Skeletal muscle cell (primary cell): ENCODE data around the gene SLC25A42.
A peak's percentile ranks its signal among the peaks of the same experiment; 100 is the strongest.

ENCODE experiments used
- DNase-seq: peaks from one replicate; pipeline ENCODE4 v3.0.0-alpha.2; 2010; ENCODE audit warnings: low read depth
- H3K4me3 ChIP-seq: 2 replicates; pipeline ENCODE4 v1.5.1; 2011; ENCODE audit warnings: low read depth, mild to moderate bottlenecking, control low read depth, low read length, moderate library complexity

Gene SLC25A42

DNA sequence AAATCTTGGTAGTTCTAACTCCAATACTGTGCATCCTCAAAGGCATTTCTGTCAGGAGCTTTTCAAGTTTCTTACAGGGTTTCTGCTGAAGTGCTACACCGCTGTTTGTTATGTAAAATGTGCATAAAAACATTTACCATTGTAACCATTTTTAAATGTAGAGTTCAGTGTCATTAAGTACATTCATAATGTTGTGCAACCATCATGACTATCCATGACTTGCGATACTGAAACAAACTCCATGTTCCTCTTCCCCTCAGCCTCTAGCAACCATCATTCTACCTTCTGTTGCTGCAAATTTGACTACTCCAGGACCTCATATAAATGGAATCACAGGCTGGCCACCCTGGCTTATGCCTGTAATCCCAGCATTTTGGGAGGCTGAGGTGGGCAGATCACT is 14.4 kb upstream of the SLC25A42 start:
- no peak for DNase-seq
- H3K4me3 ChIP-seq, result no peak overlapping the region

DNA sequence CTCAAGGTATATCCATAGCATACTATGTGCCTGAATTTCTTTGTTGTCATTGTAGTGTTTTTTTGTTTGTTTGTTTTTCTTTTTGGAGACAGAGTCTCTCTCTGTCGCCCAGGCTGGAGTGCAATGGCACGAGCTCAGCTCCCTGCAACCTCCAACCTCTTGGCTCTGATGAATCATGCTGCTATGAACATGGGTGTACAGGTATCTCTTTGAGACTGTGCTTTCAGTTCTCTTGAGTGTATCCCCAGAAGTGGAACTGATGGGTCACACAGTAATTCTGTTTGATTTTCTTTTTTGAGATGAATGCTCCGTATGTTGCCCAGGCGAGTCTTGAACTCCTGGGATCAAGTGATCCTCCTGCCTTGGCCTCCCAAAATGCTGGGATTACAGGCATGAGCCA is 13.7 kb upstream of the SLC25A42 start:
- DNase-seq, result no peak
- no peak overlapping the region for H3K4me3 ChIP-seq

DNA sequence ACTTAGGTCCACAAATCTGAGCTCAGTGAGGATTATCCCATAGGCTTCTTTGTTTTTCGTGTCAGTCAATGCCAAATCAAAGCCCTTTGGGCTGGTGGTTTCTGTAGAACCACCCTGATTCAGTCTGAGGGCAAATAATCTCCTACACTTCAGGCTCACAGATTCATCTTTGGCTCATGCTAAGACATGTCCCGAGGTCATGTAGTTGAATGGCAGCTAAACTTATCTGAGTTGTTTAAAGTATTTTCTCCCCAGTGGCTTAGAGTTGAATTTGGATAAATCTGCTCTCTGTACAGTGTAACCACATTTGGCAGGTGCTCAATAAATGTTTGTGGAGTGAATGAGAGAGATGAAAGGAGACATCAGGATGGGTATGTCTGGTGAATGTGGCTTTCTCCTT is 13.1 kb upstream of the SLC25A42 start:
- no peak for DNase-seq
- no peak overlapping the region for H3K4me3 ChIP-seq

DNA sequence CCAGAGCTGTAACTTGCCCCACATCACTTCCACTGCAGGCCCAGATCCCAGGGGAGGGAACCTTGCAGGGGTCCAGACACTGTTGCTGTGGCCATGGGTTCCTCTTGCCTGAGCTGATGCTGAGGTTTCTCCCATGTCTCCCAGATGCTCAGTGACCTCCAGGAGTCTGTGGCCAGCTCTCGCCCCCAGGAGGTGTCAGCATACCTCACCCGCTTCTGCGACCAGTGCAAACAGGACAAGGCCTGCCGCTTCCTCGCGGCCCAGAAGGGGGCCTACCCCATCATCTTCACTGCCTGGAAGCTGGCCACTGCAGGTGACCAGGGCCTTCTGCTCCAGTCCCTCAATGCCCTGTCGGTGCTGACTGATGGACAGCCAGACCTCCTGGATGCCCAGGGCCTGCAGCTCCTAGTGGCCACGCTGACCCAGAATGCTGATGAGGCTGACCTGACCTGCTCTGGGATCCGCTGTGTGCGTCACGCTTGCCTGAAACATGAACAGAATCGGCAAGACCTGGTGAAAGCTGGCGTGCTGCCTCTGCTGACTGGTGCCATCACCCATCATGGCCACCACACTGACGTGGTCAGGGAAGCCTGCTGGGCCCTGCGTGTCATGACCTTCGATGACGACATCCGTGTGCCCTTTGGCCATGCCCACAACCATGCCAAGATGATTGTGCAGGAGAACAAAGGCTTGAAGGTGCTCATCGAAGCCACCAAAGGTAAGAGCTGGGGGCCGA is 12.1 kb upstream of the SLC25A42 start:
- H3K4me3 ChIP-seq, result no peak overlapping the region
- DNase-seq, result no peak

DNA sequence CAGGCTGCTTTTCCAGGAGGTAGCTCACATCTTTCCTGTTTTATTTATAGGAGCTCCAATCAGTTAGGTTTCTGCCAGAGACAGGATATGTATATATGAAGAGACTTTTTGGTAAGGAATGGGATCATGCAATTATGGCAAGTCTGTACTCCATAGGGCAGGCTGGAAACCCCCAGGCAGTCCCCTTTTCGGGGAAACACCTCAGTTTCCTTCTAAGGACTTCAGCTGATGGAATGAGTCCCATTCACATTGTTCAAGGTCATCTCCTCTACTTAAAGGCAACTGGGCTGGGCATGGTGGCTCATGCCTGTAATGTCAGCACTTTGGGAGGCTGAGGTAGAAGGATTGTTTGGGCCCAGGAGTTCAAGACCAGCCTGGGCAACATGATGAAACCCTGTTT is 10.9 kb upstream of the SLC25A42 start:
- no peak for DNase-seq

DNA sequence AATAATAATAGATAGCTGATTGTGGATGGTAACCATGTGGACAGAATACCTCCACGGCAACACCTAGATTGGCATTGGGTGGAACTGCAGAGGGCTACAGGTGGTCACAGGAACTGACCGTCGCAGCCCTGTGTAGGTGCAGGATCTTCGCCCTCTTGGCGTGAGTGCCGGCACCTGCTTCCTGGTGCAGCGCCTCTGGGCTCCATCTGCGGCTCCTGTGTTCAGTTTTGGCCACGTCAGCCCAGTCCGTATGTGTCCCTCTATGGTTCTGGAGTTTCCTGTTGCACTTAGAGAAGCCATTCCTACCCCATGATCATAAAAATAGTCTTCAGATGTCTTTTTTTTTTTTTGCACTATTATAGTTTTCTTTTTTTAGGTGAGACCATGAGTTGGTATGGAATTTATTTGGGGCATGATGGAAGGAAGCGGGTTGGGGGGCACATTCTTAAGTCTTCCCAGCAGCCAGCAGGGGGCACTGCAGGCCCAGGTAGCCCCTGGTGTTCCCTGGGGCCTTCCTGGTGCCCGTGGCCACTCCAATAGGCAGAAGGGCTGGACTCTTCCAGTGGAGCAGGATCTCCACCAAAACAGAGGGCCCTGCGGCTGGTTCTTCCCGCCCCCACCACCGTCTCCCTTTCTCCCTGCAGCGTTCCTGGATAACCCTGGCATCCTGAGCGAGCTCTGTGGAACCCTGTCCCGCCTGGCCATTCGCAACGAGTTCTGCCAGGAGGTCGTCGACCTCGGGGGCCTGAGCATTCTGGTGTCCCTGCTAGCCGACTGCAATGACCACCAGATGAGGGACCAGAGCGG is 10.1 kb upstream of the SLC25A42 start:
- no peak overlapping the region for H3K4me3 ChIP-seq
- DNase-seq, result no peak

More for the DNA sequence above, 10.9 kb upstream of the SLC25A42 start:
- H3K4me3 ChIP-seq, result no peak overlapping the region

DNA sequence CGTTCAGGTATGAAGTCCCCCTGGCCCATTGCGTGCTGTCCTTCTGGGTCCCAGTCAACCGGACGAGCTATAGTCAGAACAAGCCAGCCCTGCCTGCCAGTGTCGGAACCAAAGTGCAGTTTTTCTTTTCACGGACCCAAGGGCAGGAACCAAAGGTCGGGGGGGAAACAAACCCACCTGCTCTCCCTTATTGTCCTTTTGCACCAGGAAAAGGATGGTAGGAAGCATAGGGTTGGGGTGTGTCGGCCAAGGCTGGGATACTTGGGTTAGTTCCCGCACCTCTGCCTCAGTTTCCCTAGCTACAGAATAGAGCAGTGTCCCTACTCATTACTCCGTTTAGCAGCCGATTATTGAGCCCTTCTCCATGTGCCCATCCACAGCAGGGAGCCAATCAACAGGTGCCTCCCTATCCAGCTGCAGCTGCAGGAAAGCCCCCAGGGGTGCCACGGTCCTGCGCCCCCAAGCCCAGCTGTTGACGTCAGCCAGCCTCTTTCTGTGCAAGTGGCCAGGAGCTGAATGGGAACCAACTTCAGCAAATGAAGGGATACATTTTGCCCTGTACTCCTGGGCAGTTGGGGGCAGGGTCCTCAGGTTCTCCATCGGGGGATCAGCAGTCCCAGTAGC is 9.4 kb upstream of the SLC25A42 start:
- H3K4me3 ChIP-seq, result no peak overlapping the region
- no peak for DNase-seq

DNA sequence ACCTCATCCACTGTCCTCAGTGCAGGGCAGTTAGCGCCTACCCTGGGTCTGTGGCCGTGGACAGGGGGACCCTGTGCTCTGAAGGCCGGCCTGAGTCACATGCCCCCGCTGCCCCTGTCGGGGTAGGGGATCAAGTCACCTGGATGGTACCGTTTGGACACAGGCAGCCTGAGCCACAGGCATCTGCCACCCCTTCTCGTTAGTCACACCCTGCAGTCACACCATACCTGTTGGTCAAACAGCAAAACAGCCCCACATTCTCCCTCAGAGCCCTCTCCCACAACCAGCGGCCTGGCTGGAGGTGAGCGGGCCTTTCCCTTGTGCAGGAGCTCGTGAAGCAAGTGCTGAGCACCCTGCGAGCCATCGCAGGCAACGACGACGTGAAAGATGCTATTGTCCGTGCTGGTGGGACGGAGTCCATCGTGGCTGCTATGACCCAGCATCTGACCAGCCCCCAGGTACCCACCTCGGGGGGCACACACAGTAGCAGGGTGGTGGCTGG is 8.8 kb upstream of the SLC25A42 start:
- no peak overlapping the region for H3K4me3 ChIP-seq
- DNase-seq, result no peak

DNA sequence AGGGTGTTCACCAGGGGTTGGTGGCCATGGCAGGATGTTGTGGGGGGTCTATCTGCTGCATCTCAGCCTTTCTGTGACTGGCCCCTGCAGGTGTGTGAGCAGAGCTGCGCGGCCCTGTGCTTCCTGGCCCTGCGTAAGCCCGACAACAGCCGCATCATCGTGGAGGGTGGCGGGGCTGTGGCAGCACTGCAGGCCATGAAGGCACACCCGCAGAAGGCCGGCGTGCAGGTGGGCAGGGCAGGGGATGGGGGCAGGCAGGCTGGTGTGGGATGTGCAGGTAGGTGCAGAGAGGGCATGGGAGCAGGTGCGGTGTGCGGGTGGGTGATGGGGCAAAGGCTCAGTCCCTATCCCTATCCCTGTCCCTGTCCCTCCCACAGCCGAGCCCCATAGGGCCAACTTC is 8.1 kb upstream of the SLC25A42 start:
- no peak overlapping the region for H3K4me3 ChIP-seq

DNA sequence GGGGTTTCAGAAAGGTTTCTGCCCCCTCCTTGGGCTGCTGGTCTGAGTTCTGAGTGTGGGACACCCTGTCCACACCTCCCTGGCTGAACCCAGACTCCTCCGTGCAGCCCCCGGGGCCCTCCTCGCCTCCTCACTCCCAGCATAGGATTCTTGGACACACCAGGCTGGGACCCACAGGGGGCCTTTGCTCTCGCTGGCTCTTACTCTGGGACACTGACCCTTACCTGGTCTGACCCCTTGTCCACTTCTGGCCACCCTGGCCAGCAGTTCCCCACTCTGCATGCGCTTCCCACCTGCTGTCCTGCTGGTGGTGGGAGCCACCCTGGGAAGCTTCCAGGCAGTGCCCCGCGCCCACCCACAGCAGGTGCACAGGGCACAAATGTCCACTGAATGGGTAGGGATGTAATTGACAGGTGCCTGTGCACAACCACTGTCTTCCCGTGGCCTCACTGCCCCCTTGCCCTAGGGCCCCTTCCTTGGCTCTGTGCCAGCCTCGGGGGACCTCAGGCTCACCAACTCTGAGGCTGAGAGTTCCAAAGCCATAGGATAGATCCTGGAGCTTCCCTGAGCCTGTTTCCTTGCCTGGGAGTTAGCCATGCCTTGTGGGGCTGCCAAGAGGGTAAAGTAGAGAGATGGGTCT is 7.0 kb upstream of the SLC25A42 start:
- H3K4me3 ChIP-seq, result no peak overlapping the region
- no peak for DNase-seq

More for the DNA sequence above, 8.1 kb upstream of the SLC25A42 start:
- no peak for DNase-seq

DNA sequence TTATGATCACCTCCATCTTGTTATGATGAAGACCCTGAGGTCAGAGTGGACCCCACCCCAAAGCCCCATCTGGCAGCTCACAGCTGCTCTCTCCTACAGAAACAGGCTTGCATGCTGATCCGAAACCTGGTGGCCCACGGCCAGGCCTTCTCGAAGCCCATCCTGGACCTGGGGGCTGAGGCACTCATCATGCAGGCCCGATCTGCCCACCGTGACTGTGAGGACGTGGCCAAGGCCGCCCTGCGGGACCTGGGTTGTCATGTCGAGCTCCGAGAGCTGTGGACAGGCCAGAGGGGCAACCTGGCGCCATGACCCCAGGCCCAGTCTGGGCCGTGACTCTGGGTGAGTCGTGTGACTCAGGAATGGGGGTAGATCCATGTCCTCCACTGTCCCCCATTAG is 6.5 kb upstream of the SLC25A42 start:
- no peak overlapping the region for H3K4me3 ChIP-seq
- DNase-seq, result no peak

DNA sequence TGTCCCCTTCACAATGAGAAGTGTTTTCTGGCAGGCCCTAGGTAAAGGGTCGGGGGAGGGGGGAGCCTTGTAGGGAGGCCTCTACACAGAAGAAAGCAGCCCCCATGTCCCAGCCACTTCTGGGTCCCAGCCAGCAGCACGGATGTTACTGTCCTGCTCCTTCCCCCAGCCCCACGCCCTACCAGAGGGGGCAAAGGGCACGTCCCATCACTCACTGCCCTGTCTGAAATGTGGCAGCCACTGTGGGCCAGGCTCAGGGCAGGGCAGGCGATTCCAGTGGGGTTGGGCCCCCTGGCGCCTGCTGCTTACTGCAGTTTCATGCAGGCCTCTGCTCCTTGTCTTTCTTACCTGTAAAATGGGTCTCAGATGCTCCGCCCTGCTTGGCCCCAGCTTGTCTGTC is 6.1 kb upstream of the SLC25A42 start:
- no peak overlapping the region for H3K4me3 ChIP-seq
- no peak for DNase-seq

DNA sequence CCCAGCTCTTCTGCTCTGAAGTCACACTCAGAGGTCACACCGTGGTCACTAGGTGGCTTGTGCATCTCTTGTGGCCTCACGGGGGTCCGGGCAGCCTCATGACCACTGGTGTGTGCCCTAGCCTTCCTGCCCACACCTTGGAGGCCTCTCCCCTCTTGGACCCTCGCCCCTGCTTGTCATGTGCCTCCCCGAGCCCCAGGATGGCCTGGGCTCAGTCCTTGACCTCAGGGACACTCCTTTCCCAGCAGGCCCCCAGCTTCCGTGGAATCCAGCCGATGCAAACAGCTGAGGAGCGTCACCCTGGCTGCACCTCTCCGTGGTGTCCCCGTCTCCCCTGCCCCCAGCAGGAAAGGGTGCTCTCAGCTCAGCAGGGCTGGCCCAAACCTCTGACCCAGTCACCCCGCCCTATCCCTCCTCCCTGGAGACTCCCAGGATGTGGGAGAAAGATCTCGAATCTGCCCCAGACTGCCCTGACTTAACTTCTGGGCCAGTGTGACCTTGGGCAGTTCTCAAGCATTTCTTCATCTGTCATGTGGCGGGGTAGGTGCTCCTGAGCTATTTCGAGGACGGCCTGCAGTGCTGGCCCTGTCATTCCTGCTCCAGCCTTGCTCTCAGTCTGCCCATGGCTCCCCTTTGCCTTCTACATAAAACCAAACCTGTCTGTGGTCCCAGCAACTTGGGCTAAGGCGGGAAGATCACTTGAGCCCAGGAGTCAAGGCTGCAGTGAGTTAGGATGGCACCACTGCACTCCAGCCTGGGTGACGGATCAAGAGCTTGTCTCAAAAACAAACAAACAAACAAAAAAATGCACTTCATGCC is 4.6 kb upstream of the SLC25A42 start:
- no peak overlapping the region for H3K4me3 ChIP-seq
- DNase-seq, result no peak

DNA sequence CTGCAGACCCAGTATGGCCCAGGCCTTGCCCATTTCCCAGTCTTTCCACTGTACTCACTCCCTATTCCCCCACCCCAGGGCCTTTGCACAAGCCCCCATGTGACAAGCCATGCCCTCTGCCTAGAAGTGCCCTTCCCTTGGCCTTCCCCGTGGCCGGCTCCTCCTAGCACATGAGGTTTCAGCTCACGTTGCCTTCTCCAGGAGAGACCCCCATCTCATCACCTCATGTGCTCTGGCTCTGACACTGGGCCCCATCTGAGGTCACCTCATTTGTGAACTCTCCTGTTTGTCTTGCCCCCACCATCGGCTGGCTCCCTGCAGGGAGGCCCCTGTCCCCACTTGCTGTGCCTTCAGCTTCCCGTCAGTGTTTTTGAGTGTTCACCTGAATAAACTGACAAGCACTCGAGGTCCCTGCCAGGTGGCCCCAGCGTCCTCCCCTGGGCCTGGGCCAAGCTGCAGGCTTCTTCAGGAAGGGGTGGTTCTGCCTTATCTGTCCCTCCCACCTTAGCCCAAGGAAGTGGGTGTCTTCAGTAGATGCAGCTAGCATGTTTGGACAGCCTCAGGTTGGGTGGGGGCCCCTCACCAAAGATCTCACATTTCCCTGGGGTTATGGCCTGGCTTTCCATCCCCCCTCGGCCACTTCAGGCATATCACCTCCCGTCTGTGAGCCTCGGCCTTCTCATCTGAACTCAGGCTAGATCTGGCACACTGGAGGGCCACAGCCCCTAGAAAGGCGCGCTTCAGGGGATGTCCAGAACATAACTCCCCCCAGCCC is 3.8 kb upstream of the SLC25A42 start:
- no peak overlapping the region for H3K4me3 ChIP-seq
- DNase-seq, result no peak

DNA sequence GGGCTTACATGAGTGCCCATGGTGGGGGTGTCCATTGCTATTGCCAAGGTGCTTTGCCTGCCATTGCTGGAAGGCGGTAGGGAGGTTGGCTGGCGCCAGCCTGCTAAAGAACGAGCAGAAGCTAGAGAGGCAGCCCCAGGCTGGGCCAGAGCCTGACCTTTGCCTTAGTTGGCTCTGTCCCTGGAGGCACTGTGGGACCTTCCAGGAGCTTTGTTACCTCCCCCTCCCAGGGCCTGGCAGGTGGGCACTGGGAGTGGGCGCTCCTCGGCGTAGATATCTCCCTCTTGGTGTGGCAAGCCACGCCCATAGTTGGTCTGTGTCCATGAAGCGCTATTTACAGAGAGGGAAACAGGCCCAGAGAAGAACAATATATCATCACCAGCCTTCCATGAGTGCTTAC is 2.3 kb upstream of the SLC25A42 start:
- H3K4me3 ChIP-seq, result no peak overlapping the region
- no peak for DNase-seq

DNA sequence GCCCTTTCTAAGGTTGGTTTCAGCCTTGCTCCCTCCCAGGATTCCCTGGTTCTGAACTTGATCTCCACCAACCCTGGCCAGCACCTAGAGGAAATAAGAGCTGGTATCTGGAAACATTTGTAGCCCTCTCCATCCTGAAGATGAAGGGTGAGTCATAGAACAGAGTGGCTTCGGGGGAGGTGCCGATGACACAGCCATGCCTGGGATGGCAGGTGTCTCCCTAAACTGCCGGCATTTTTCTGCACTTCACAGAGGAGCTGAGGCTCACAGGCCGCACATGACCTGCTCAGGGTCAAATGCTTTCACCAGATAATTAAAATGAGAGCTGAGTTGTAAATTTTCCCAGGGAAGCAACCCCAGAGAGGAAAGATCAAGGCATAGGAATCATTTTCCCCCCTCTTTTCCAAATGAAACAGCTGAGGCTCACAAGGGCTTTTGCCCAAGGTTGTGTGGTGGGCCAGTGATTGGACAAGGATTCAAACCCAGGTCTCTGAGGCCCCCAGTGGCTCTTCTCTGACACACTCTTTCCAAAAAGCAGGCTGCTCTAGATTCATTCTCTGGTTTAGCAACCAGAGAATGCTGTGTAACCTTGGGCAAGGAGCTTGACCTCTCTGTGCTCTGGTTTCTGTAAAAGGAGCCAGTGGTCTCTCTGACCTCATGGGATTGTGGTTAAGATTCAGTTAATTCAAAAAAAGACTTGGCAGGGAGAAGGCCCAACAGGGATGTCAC is 1.2 kb upstream of the SLC25A42 start:
- H3K4me3 ChIP-seq, result peak overlapping the region; percentile 78
- DNase-seq, result no peak

DNA sequence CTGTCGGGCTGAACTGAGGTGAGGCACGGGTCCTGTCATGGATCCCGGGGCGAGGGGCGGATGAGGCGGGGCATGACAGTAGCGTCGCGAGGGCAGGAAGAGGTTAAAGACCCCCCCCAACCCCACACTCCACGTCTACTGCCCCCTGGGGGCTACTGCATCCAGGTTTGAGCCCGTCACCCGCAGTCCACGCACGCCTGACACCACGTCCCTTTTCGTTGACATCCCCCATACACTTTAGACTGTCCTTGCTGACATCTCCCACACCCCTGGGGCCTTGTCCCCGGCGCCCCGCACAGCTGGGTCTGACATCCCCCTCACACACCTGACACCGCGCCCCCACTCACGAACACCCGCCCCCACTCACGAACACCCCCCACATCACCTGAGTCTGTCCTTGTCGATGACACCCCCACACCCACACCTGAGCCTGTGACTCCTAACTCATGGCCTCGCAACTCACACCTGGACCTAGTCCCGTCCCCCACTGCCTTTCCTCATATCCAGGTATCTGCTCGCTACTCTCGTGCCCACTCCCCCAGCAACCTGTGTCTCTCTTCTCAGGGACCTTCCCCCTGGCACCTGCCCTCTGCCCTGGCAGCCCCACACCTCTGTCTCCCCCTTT is 416 bp downstream of the SLC25A42 start:
- no peak for DNase-seq
- H3K4me3 ChIP-seq, result peak overlapping the region; percentile 78
